BLaER1 (cell line): ENCODE measurements around the gene TTC19.

Experiments
- H3K27ac ChIP-seq: shearing (Covaris generic); formaldehyde crosslinking; 2 replicates; pipeline ENCODE4 v1.8.1; 2022
- H3K27me3 ChIP-seq: shearing (Covaris generic); formaldehyde crosslinking; 2 replicates; pipeline ENCODE4 v1.8.1; 2022
- H3K36me3 ChIP-seq: shearing (Covaris generic); formaldehyde crosslinking; 2 replicates; pipeline ENCODE4 v1.8.1; 2022
- H3K4me1 ChIP-seq: shearing (Covaris generic); formaldehyde crosslinking; 2 replicates; pipeline ENCODE4 v1.8.1; 2022
- H3K4me2 ChIP-seq: shearing (Covaris generic); formaldehyde crosslinking; 2 replicates; pipeline ENCODE4 v1.8.1; 2022
- H3K4me3 ChIP-seq: shearing (Covaris generic); formaldehyde crosslinking; 2 replicates; pipeline ENCODE4 v1.8.1; 2022
- H3K9ac ChIP-seq: shearing (Covaris generic); formaldehyde crosslinking; 2 replicates; pipeline ENCODE4 v1.8.1; 2022
- H3K9me3 ChIP-seq: shearing (Covaris generic); formaldehyde crosslinking; 2 replicates; pipeline ENCODE4 v1.8.1; 2022
- H4K20me1 ChIP-seq: shearing (Covaris generic); formaldehyde crosslinking; 2 replicates; pipeline ENCODE4 v1.8.1; 2022
- Cebpa-rat ChIP-seq: shearing (Covaris generic); IDR thresholded peaks from 2 replicates; pipeline ENCODE4 v1.8.1; 2022

Gene TTC19

DNA sequence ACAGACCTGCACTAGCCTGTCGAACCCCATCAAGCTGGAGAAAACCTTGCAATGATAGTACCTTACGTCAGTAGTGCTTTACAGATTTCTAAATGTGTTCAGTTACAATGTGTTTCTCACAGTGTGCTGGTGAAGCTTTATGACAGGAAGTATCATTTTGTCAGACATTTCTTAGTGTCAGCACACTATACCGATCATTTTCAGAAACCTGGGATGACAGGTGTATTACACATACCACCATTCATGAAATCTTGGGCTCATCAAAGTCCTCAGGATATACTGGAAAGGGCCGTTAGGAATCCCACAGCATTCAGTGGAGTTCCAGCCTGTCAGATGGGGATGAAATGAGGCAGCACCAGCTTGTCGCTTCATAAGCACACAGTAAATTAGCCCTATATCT, 27.3 kb downstream of the TTC19 start:
- Histone ChIP-seq H4K20me1 (peaks cover 42% of the 10 kb centered on the region), H3K9me3 (no peaks in the 10 kb centered on the region), H3K27ac (no peak overlapping the region), H3K27me3 (no peaks in the 10 kb centered on the region), H3K4me1 (peaks cover 8% of the 10 kb centered on the region; the same call in 1 of the 2 replicates), H3K9ac (no peak overlapping the region), H3K4me2 (no peak overlapping the region), H3K4me3 (no peak overlapping the region), H3K36me3 (peaks cover 96% of the 10 kb centered on the region)
- TF ChIP-seq Cebpa-rat, result no peak

DNA sequence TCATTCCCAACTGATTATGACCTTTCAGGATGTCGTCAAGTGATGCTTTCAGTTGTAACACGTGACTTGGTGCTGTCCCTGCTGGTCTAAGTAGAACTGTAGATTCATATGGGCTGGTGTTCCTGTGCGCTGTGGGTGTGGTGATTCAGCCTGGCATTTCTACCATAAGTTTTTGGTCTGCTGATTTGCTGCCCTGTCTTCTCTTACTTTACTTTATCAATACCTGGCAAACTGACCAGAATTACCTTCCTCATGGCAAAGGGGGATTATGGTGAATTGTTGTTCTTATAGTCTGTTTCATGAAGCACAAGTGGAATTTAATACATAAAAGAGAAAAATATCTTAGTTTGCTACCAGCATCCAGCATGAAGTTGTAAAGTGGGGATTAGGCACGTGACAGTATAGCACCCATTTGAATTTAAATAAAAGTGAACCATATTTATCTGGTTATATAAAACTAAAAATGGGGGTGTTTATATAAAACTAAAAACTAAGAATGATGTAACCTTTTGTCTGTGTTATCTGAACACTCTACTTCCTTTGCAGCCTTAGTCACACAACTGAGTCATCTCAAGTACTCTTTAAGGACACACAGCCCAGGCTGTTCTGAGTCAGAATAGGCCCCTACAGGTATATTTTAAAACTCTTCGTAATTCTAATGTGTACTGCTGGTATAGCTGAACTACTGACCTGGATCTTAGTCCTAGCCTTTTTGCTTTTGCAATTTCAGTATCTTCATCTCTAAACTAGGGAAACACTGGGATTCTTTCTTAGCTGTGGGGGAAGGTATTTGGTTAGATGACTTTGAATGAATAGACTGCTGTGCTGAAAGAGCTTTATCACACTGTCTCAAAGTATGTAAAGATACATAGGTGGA, 28.3 kb downstream of the TTC19 start:
- no peak for TF ChIP-seq Cebpa-rat
- H3K27ac ChIP-seq, result no peak overlapping the region
- peaks cover 100% of the 10 kb centered on the region for H3K36me3 ChIP-seq
- H3K4me2 ChIP-seq, result no peak overlapping the region
- H4K20me1 ChIP-seq, result peaks cover 46% of the 10 kb centered on the region
- no peaks in the 10 kb centered on the region for H3K27me3 ChIP-seq
- H3K4me3 ChIP-seq, result no peak overlapping the region
- no peaks in the 10 kb centered on the region for H3K9me3 ChIP-seq
- H3K9ac ChIP-seq, result no peak overlapping the region
- peaks cover 7% of the 10 kb centered on the region; the same call in 1 of the 2 replicates for H3K4me1 ChIP-seq

DNA sequence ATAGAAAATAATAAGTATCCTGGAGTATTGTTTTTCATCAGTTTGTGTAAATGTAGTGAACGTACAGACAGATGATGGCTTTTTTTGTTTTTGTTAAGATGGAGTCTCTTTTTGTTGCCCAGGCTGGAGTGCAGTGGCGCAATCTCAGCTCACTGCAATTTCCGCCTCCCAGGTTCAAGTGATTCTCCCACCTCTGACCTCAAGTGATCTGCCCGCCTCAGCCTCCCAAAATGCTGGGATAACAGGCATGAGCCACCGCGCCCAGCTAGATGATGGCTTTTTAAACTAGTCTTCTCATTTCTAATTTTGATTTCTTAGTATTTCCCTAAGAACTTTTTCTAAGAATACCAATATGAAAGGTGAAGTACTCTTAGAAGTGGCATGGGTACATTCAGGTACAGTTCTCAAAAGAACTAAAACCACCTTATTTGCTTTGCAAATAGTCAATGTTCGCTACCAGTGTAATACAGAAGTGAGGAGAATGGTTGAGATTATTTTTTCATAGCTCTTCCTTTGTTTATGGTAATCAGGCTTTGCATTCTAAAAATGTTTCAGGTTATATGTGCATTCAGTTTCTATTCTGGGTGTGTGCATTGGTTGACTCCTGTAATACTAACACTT, 34.2 kb downstream of the TTC19 start:
- H4K20me1 ChIP-seq, result peaks cover 39% of the 10 kb centered on the region

GRCh38 chr17:16036261-16036660, 36.6 kb downstream of the TTC19 start:
- Histone ChIP-seq H3K9me3 (peaks cover 16% of the 10 kb centered on the region), H3K27ac (no peak overlapping the region), H3K36me3 (peaks cover 99% of the 10 kb centered on the region), H4K20me1 (peaks cover 57% of the 10 kb centered on the region), H3K4me2 (no peak overlapping the region), H3K4me3 (no peak overlapping the region), H3K27me3 (no peaks in the 10 kb centered on the region), H3K9ac (no peak overlapping the region), H3K4me1 (no peaks in the 10 kb centered on the region)
- TF ChIP-seq Cebpa-rat, result no peak

More for the DNA sequence above, 34.2 kb downstream of the TTC19 start:
- Histone ChIP-seq H3K36me3 (peaks cover 99% of the 10 kb centered on the region), H3K27ac (no peak overlapping the region), H3K4me1 (no peaks in the 10 kb centered on the region), H3K4me2 (no peak overlapping the region), H3K27me3 (no peaks in the 10 kb centered on the region), H3K9ac (no peak overlapping the region), H3K9me3 (peaks cover 16% of the 10 kb centered on the region), H3K4me3 (no peak overlapping the region)
- no peak for TF ChIP-seq Cebpa-rat

GRCh38 chr17:16037636-16038035, 38.0 kb downstream of the TTC19 start:
- H3K36me3 ChIP-seq, result peaks cover 99% of the 10 kb centered on the region

DNA sequence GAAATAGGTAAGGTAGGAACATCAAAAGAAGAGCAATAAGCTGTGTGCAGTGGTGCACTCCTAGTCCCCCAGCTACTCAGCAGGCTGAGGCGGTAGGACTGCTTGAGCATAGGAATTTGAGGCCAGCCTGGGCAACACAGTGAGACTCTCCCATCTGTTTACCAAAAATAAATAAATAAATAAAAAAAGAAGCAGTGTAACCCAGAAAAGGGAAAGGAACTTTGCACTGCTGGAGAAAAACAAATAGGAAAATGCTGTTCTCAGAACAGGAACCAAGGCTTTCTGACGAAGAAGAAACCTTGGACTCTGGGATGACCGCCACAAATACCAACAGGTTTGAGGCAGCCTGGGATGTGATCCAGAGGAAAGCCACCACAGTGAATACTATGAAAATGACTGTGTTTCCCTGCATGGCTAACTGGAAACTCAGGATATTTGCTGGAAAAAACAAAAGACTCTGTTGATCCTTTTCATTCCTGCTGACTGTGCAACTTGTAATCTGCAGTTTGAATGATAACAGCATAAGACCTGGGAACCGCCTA, 41.2 kb downstream of the TTC19 start:
- no peaks in the 10 kb centered on the region for H3K4me1 ChIP-seq
- peaks cover 12% of the 10 kb centered on the region for H3K9me3 ChIP-seq
- no peak overlapping the region for H3K4me2 ChIP-seq
- no peaks in the 10 kb centered on the region for H3K27me3 ChIP-seq
- TF ChIP-seq Cebpa-rat, result no peak
- no peak overlapping the region for H3K27ac ChIP-seq
- peaks cover 37% of the 10 kb centered on the region for H4K20me1 ChIP-seq
- no peak overlapping the region for H3K4me3 ChIP-seq
- H3K9ac ChIP-seq, result no peak overlapping the region
- H3K36me3 ChIP-seq, result peaks cover 99% of the 10 kb centered on the region

More at GRCh38 chr17:16037636-16038035, 38.0 kb downstream of the TTC19 start:
- Histone ChIP-seq H3K27me3 (no peaks in the 10 kb centered on the region), H3K4me2 (no peak overlapping the region), H3K9ac (no peak overlapping the region), H4K20me1 (peaks cover 49% of the 10 kb centered on the region), H3K27ac (no peak overlapping the region), H3K9me3 (peaks cover 16% of the 10 kb centered on the region), H3K4me1 (no peaks in the 10 kb centered on the region), H3K4me3 (no peak overlapping the region)
- TF ChIP-seq Cebpa-rat, result no peak

GRCh38 chr17:16044487-16044886, 44.9 kb downstream of the TTC19 start:
- no peak overlapping the region for H3K9ac ChIP-seq
- H3K4me1 ChIP-seq, result no peaks in the 10 kb centered on the region
- no peak for TF ChIP-seq Cebpa-rat
- H3K36me3 ChIP-seq, result peaks cover 100% of the 10 kb centered on the region
- no peak overlapping the region for H3K4me2 ChIP-seq
- peaks cover 33% of the 10 kb centered on the region for H4K20me1 ChIP-seq
- no peak overlapping the region for H3K4me3 ChIP-seq
- H3K27me3 ChIP-seq, result no peaks in the 10 kb centered on the region
- no peaks in the 10 kb centered on the region for H3K9me3 ChIP-seq
- H3K27ac ChIP-seq, result no peak overlapping the region

- Histone ChIP-seq H3K4me1 (no peaks in the 10 kb centered on the region), H3K27me3 (no peaks in the 10 kb centered on the region), H3K9me3 (no peaks in the 10 kb centered on the region), H3K27ac (no peak overlapping the region), H4K20me1 (peaks cover 26% of the 10 kb centered on the region), H3K4me2 (no peak overlapping the region), H3K4me3 (no peak overlapping the region), H3K9ac (no peak overlapping the region), H3K36me3 (peaks cover 100% of the 10 kb centered on the region)
- no peak for TF ChIP-seq Cebpa-rat
These were observed 47.3 kb downstream of the TTC19 start for GRCh38 chr17:16046966-16047365.

DNA sequence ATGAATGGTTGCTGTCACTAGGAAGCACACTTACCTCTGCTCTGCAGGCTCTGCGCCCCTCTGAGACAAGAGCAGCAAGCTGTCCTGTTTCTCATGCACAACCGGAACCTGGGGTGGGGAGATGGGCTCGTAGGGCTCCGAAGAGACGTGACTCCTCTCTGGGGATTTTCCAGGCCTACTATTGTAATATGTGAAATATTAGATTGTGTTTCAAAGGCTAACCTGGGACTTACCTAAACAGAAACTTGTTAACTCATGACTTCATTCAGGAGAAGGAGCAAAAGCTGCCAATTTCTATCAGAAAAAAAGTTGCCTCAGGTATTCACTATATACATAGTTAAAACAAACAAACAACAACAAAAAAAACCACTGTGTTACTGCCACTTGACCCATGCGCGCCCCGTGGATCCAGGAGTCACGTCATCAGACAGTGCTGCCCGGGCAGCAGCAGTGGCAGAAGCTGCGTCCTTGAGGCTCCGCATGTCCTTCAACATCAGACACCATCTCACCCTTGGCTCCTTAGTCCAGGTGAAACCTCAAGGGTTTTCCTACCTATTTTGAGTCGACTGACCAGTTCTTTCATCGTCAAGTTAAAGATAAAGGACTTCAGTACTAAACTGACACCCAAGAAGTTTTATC, 49.3 kb downstream of the TTC19 start:
- Histone ChIP-seq H3K36me3 (peaks cover 100% of the 10 kb centered on the region), H3K27ac (no peak overlapping the region), H3K9me3 (no peaks in the 10 kb centered on the region), H4K20me1 (peaks cover 41% of the 10 kb centered on the region), H3K4me2 (no peak overlapping the region), H3K4me1 (no peaks in the 10 kb centered on the region), H3K9ac (no peak overlapping the region), H3K4me3 (no peak overlapping the region), H3K27me3 (no peaks in the 10 kb centered on the region)
- TF ChIP-seq Cebpa-rat, result no peak
